Smooth muscle cell of the brain vasculature (primary cell): ENCODE results near the gene IDUA.
A peak's percentile ranks its signal among the peaks of the same experiment; 100 is the strongest.

Source experiments
- DNase-seq: peaks from one replicate; pipeline ENCODE4 v3.0.0-alpha.2; 2012; ENCODE audit warnings: low read depth, low spot score

Gene IDUA

GRCh38 chr4:1000686-1001260 lies 13.9 kb downstream of the IDUA start:
- no peak for DNase-seq

GRCh38 chr4:1001561-1002130 lies 14.8 kb downstream of the IDUA start:
- no peak for DNase-seq

- DNase-seq, result no peak
Observed at GRCh38 chr4:1002131-1002630, 15.3 kb downstream of the IDUA start.

- DNase-seq, result no peak
Observed at GRCh38 chr4:1002631-1003251, 15.9 kb downstream of the IDUA start.

GRCh38 chr4:1003271-1004070 lies 16.6 kb downstream of the IDUA start:
- no peak for DNase-seq

- no peak for DNase-seq
Observed at GRCh38 chr4:1004071-1004418, 17.2 kb downstream of the IDUA start.

GRCh38 chr4:1004557-1005485 lies 18.0 kb downstream of the IDUA start:
- no peak for DNase-seq

GRCh38 chr4:1006856-1007255 lies 20.0 kb downstream of the IDUA start:
- no peak for DNase-seq

GRCh38 chr4:1008840-1009541 lies 22.1 kb downstream of the IDUA start:
- no peak for DNase-seq

- DNase-seq, result no peak
Observed at GRCh38 chr4:1009542-1010394, 22.9 kb downstream of the IDUA start.

- DNase-seq, result no peak
Observed at GRCh38 chr4:1010395-1011021, 23.7 kb downstream of the IDUA start.

GRCh38 chr4:1011022-1011665 lies 24.3 kb downstream of the IDUA start, which contains the start of gene FGFRL1:
FGFRL1 (plus strand) TSS chr4:1011626; CDS start chr4:1012486, 860 bp downstream.
- DNase-seq, result peak; percentile 60

- no peak for DNase-seq
Observed at GRCh38 chr4:1011666-1012033, 24.8 kb downstream of the IDUA start.

- no peak for DNase-seq
Observed at GRCh38 chr4:1012034-1012739, 25.3 kb downstream of the IDUA start.

- no peak for DNase-seq
Observed at GRCh38 chr4:1013225-1014073, 26.6 kb downstream of the IDUA start.

- DNase-seq, result no peak
Observed at GRCh38 chr4:1014291-1015167, 27.7 kb downstream of the IDUA start.
